ENCODE data around the gene AHDC1.

- TF ChIP-seq CTCF (IDR thresholded peaks at IDR 0.05; ENCODE audit: low read depth, low read length, poor library complexity, severe bottlenecking), result no peak
- no peak for TF ChIP-seq EZH2phosphoT487 (IDR thresholded peaks at IDR 0.05; ENCODE audit: borderline replicate concordance, low read length)
Measured at GRCh38 chr1:27572679-27573426, 31.1 kb downstream of the AHDC1 start.
